NCI-H2196 treated with DMSO at 0.1 percent for 48 hours (cell line): ENCODE measurements around the gene METTL2B.
"Not testable (repeated sequence)": the region's sequence is repeated elsewhere in the genome, so short reads cannot be mapped to it uniquely, and the experiment has no call there.

Source experiments
- DNase-seq: peaks from one replicate; lab custom pipeline; 2025; ENCODE audit not compliant: unreplicated experiment; lab: John Stamatoyannopoulos, UW

METTL2B gene

GRCh38 chr7:128523932-128524524 is 47.5 kb downstream of the METTL2B start:
- DNase-seq: not testable (repeated sequence)

GRCh38 chr7:128525584-128525983 is 49.0 kb downstream of the METTL2B start:
- not testable (repeated sequence) for DNase-seq

GRCh38 chr7:128526062-128526466 is 49.5 kb downstream of the METTL2B start:
- not testable (repeated sequence) for DNase-seq

DNA sequence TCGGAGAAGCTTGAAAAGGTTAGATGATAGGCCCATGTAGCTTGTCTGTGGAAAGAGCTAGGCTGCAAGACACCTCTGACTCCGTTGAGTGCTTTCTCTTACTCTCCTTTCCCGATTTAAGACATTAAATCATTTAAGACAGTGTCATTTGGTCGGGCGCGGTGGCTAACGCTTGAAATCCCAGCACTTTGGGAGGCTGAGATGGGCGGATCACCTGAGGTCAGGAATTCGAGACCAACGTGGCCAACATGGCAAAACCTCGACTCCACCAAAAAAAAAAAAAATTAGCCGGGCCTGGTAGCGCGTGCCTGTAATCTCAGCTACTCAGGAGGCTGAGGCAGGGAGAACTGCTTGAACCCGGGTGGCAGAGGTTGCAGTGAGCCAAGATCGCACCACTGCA is 52.6 kb downstream of the METTL2B start:
- DNase-seq: not testable (repeated sequence)

- not testable (repeated sequence) for DNase-seq
Observed at GRCh38 chr7:128530121-128530854, 53.7 kb downstream of the METTL2B start.

- DNase-seq: no peak
Observed at GRCh38 chr7:128530855-128531104, 54.2 kb downstream of the METTL2B start.

DNA sequence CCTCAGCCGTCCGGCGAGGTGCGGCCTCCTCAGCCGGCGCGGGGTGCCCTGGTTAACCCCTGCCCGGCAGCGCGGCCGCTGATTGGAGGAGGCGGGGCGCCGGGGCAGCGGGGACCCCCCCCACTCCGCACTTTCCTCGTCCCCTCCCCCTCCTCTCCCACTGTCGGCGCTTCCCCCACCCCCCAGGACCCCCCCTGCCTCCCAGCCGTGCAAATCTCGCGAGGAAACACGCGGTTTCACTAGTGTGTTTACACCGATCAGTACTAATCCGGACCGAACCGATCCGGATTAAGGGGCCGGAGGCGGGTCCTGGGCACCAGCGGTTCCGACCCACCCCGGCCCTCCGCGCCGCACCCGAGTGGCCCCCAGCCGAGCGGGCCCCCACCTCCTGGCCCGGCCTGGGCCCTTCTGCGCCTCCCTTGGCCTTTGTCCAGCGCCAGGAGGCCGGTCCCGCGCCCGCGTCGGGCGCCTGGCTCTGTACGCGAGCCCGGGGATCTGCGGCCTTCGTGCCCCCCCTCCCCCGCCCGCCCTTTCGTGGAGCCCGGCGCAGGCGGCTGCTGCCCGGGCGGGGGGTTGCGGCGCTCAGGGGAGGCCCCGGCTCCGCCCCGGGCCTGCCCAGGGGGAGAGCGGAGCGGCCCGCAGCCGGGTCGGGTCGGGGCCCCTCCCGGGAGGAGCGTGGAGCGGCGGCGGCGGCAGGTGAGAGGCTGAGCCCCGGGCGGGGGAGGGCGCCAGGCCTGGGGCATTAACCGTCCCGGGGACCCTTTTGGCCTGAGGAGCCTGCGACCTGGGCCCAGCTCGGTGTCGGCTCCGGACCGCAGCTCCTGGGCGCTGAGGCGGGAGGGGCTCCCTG is 54.8 kb downstream of the METTL2B start:
- DNase-seq: peak; percentile 55

GRCh38 chr7:128531955-128532478 is 55.5 kb downstream of the METTL2B start:
- DNase-seq: not testable (repeated sequence)

- DNase-seq: not testable (repeated sequence)
Observed at GRCh38 chr7:128532956-128533355, 56.4 kb downstream of the METTL2B start.

DNA sequence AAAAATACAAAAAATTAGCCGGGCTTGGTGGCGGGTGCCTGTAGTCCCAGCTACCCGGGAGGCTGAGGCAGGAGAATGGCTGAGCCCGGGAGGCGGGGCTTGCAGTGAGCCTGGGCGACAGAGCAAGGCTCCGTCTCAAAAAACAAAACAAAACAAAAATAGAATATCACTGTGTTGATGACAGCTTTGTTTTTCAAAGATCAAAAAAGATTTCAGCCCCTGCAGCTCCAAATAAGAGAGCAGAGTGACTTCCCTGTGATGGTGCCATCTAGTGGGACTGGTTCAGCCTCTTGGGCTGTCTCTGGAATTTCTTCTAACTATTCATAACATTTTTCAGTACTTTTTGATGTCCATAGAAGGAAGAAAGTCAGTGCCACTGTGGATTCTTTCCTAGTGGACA is 60.9 kb downstream of the METTL2B start:
- not testable (repeated sequence) for DNase-seq

GRCh38 chr7:128542530-128542929 is 66.0 kb downstream of the METTL2B start:
- DNase-seq: not testable (repeated sequence)

- DNase-seq: not testable (repeated sequence)
Observed at GRCh38 chr7:128543300-128543699, 66.8 kb downstream of the METTL2B start.

- DNase-seq: not testable (repeated sequence)
Observed at GRCh38 chr7:128546319-128546851, 69.8 kb downstream of the METTL2B start.

- no peak for DNase-seq
Observed at GRCh38 chr7:128550920-128551319, 74.4 kb downstream of the METTL2B start.

DNA sequence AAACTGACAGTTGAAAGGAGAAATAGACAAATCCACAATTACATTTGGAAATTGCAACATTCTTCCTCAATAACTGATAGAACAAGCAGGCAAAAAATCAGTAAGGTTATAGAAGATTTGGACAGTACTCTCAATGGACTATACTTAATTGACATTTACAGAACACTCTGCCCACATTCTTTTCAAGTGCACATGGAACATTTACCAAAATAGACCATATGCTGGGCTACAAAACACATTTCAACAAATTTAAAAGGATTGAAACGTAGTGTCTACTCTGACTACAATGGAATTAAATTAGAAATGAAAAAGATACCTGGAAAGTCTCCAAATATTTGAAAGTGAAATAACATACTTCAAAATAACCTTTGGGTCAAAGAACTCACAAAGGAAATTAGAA is 77.8 kb downstream of the METTL2B start:
- DNase-seq: not testable (repeated sequence)
